K562 (cell line): ENCODE measurements around the gene CXCL12. TPM values are rescaled to one million over a fixed set of nuclear protein-coding genes. Genes with fewer than 3 reads are reported as not detected.

Source experiments
- ATAC-seq: fragments of 200-7000 bp; cut with Tn5 transposase; 3 replicates; pipeline ENCODE4 v1.9.1; 2020; ENCODE audit warnings: moderate library complexity
- BruUV-seq: library from RNA; stranded (reverse); fragments of 400-500 nt; replicated peaks from 2 replicates; lab custom pipeline; 2021; lab: Mats Ljungman, UMichigan
- CTCF ChIA-PET: fragments of 300-600 bp; formaldehyde crosslinking; extraction: SDS; loops from one replicate; lab custom pipeline; 2021; ENCODE audit warnings: low intra/inter-chr PET ratio; lab: Yijun Ruan, JAX
- POLR2A ChIA-PET: fragments of 300-600, 350-650 bp; sonication (Branson Sonifier 250); formaldehyde crosslinking; extraction: SDS; loops from one replicate; lab custom pipeline; 2021; ENCODE audit warnings: antibody characterized with exemption, inconsistent platforms; lab: Yijun Ruan, JAX
- DNase-seq, 4 experiments: peaks; one replicate each; pipeline versions ENCODE4 v3.0.0 to v3.0.0-alpha.2; 2011 to 2018; ENCODE audit warnings: low spot score in 3 of 4, mixed read lengths in 3 of 4; ENCODE audit errors: extremely low read depth in 1 of 4
- FAIRE-seq: peaks from 2 replicates; lab custom pipeline; 2011; peaks lifted over from hg19 to GRCh38; lab: Jason Lieb, UNC
- H2AFZ ChIP-seq: 2 replicates; pipeline ENCODE4 v1.6.0; 2011; ENCODE audit warnings: low read depth, low read length, control low read depth, inconsistent platforms
- H3K27ac ChIP-seq: fragments of 200-600 bp; 3 replicates; pipeline ENCODE4 v1.8.0; 2011; ENCODE audit warnings: low read depth, mild to moderate bottlenecking, control low read depth, inconsistent platforms, low read length, moderate library complexity, mixed read lengths; ENCODE audit errors: extremely low read depth
- H3K27me3 ChIP-seq, 2 experiments: fragments of 300-600 bp in 1 of 2; 2 replicates in 1 of 2; 3 replicates in 1 of 2; pipeline versions ENCODE4 v1.6.0 to v1.8.0; 2011; ENCODE audit warnings: inconsistent platforms in 2 of 2, low read length in 2 of 2, mild to moderate bottlenecking in 1 of 2, mixed read lengths in 1 of 2, moderate library complexity in 1 of 2; ENCODE audit not compliant: control insufficient read depth in 2 of 2, insufficient read depth in 2 of 2
- H3K36me3 ChIP-seq: fragments of 300-600 bp; 3 replicates; pipeline ENCODE4 v1.8.0; 2011; ENCODE audit warnings: mild to moderate bottlenecking, low read length, inconsistent platforms; ENCODE audit not compliant: control insufficient read depth, insufficient read depth
- H3K4me1 ChIP-seq, 2 experiments: fragments of 200-600 bp in 1 of 2; replicated peaks in 1 of 2; 2 replicates in 1 of 2; 3 replicates in 1 of 2; pipeline versions ENCODE4 v1.5.1 to v1.8.0; 2011; ENCODE audit warnings: inconsistent platforms in 2 of 2, low read length in 2 of 2, mild to moderate bottlenecking in 1 of 2, mixed read lengths in 1 of 2, moderate library complexity in 1 of 2; ENCODE audit not compliant: control insufficient read depth in 2 of 2, insufficient read depth in 2 of 2
- H3K4me2 ChIP-seq: 2 replicates; pipeline ENCODE4 v1.6.1; 2011; ENCODE audit warnings: low read length, control low read depth, inconsistent platforms, mixed read lengths; ENCODE audit not compliant: insufficient read depth
- H3K4me3 ChIP-seq: fragments of 200-600 bp; sonication (generic), shearing (Covaris generic); 2 replicates; pipeline ENCODE4 v1.5.1; 2016; ENCODE audit warnings: control low read depth, inconsistent platforms
- H3K79me2 ChIP-seq: fragments of 200-600 bp; 3 replicates; pipeline ENCODE4 v1.8.0; 2011; ENCODE audit warnings: low read length, inconsistent platforms; ENCODE audit not compliant: control insufficient read depth, insufficient read depth
- H3K9ac ChIP-seq, 2 experiments: 2 replicates each; pipeline versions ENCODE4 v1.6.0 to v1.6.1; 2011; ENCODE audit warnings: low read depth in 2 of 2, low read length in 2 of 2, control low read depth in 1 of 2, inconsistent platforms in 1 of 2, mild to moderate bottlenecking in 1 of 2, mixed read lengths in 1 of 2; ENCODE audit not compliant: insufficient read depth in 1 of 2
- H3K9me1 ChIP-seq: one replicate; pipeline ENCODE4 v1.6.0; 2011; ENCODE audit warnings: inconsistent platforms, mild to moderate bottlenecking, low read length, moderate library complexity; ENCODE audit not compliant: control insufficient read depth, insufficient read depth
- H3K9me3 ChIP-seq: replicated peaks from 2 replicates; pipeline ENCODE4 v1.5.1; 2011; ENCODE audit warnings: low read depth, low read length, inconsistent platforms; ENCODE audit not compliant: control insufficient read depth, insufficient read depth
- H4K20me1 ChIP-seq: replicated peaks from 2 replicates; pipeline ENCODE4 v1.6.1; 2011; ENCODE audit warnings: low read length, inconsistent platforms, mixed read lengths; ENCODE audit not compliant: control insufficient read depth, insufficient read depth
- DNMT1 ChIP-seq: fragments of 450-650 bp; IDR thresholded peaks from 2 replicates; pipeline ENCODE4 v1.6.1; 2016; ENCODE audit warnings: antibody characterized with exemption, mild to moderate bottlenecking
- NCOR1 ChIP-seq: fragments of 450-650 bp; IDR thresholded peaks from 2 replicates; pipeline ENCODE4 v1.6.1; 2016; ENCODE audit warnings: mild to moderate bottlenecking, moderate library complexity
- XRCC4 ChIP-seq: IDR thresholded peaks from one replicate; pipeline ENCODE4 v1.6.1; 2011; ENCODE audit not compliant: insufficient read depth, insufficient read length; ENCODE audit errors: extremely low read depth
- ZNF121 ChIP-seq: sonication (generic); formaldehyde crosslinking; conservative IDR thresholded peaks from 2 replicates; pipeline ENCODE4 v1.8.0; 2022; ENCODE audit warnings: missing genetic modification reagents
- WGBS: fragments of 100-300 bp; shearing (Covaris generic); methylation state at CpG from one replicate; pipeline ENCODE4 v1.1.6; 2016; ENCODE audit warnings: low coverage, mixed read lengths; ENCODE audit not compliant: insufficient coverage; ENCODE audit errors: missing lambda C conversion rate; 5-methylcytosine and 5-hydroxymethylcytosine counted together
- in situ Hi-C: fragments of 300-500 bp; cut with MboI; formaldehyde crosslinking; loops from 4 replicates; pipeline ENCODE4 v1.15.0; 2018; ENCODE audit warnings: inconsistent platforms, mixed read lengths
- intact Hi-C: fragments of 100-400 bp; cut with micrococcal nuclease; formaldehyde crosslinking; loops from 2 replicates; pipeline ENCODE4 v1.14.2; 2022
- polyA plus RNA-seq, 8 experiments: library from polyadenylated mRNA; depleted of rRNA in 4 of 8; stranded (reverse) in 5 of 8; unstranded in 3 of 8; fragments of >200 nt; fragmentation: Nextera tagmentation in 2 of 8; fragmentation: Illumina TruSeq in 1 of 8; extraction: Ambion mirVana in 2 of 8; extraction: Trizol in 1 of 8; gene quantifications; 2 replicates each; pipeline versions ENCODE4 v1.2.1 to v1.2.3, GENCODE V29; 2011 to 2014; ENCODE audit warnings: inconsistent platforms in 1 of 8, missing spikeins in 1 of 8
- total RNA-seq, 7 experiments: library from RNA; depleted of rRNA in 6 of 7; stranded (reverse); fragments of >200 nt in 6 of 7; fragmentation: Illumina TruSeq in 2 of 7; extraction: Trizol in 2 of 7; gene quantifications; 2 replicates each; pipeline versions ENCODE4 v1.2.1 to v1.2.3, GENCODE V29; 2011 to 2021; ENCODE audit warnings: low replicate concordance in 1 of 7
- TF ChIP-seq, protein P1 (sequence below): fragments of 450-650 bp; IDR thresholded peaks from 2 replicates; pipeline ENCODE4 v1.7.0; 2016; ENCODE audit warnings: borderline replicate concordance
- TF ChIP-seq, protein P2 (sequence below): sonication (generic); IDR thresholded peaks from 2 replicates; pipeline ENCODE4 v1.6.1; 2016
- TF ChIP-seq, protein P3 (sequence below): fragments of 250-450 bp; sonication (Bioruptor Pico); IDR thresholded peaks from 2 replicates; pipeline ENCODE4 v1.4.0; 2020

CXCL12 gene
- total and polyA plus RNA-seq, 9 of the 15 experiments (the other 6 are each of a cell fraction or from before 2014, with no cell fraction given), result 0.18 TPM; not detected in 8

DNA sequence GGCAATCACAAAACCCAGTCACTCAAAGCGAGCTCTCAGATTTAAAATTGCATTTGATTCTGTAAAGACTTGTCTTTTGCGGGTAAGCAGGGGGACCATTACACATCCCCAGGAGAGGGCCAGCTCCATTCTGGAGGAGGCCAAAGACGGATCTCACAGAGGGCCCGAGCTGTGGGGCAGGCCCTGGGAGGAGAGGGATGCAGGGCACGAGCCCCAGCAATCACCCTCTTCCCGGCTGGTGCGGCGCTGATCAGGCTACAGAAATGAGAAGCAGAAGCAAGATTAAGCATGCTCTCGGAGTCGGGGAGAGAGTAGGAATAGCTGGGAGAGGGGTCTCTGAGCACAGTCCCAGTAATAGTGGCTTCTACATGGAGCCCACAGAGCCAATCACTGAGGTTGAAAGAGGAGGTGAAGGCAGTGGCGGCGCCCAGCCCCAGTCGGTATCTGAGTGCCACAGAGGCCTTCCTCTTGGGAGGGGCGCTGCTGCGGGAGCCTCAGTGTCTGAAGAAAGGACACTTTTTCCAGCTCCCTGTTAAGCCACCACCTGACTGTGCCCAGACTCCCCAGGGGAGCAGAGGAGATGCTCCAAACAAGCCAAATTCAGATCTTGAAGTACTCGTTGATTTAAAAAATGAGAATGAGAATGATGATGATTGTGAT, 7.1 kb downstream of the CXCL12 start:
- H3K9me1 ChIP-seq, result no peaks in the 10 kb centered on the region
- no peak overlapping the region for H3K4me3 ChIP-seq
- in situ Hi-C loops, result no loop called here
- H3K9ac ChIP-seq, result no peak overlapping the region
- H3K36me3 ChIP-seq, result no peaks in the 10 kb centered on the region
- H4K20me1 ChIP-seq, result peaks cover 8% of the 10 kb centered on the region; the same call in 1 of the 2 replicates
- TF ChIP-seq NCOR1 (no peak), ZNF121 (CRISPR knock-in tag) (no peak), DNMT1 (no peak), XRCC4 (no peak)
- TF ChIP-seq, protein P1, sequence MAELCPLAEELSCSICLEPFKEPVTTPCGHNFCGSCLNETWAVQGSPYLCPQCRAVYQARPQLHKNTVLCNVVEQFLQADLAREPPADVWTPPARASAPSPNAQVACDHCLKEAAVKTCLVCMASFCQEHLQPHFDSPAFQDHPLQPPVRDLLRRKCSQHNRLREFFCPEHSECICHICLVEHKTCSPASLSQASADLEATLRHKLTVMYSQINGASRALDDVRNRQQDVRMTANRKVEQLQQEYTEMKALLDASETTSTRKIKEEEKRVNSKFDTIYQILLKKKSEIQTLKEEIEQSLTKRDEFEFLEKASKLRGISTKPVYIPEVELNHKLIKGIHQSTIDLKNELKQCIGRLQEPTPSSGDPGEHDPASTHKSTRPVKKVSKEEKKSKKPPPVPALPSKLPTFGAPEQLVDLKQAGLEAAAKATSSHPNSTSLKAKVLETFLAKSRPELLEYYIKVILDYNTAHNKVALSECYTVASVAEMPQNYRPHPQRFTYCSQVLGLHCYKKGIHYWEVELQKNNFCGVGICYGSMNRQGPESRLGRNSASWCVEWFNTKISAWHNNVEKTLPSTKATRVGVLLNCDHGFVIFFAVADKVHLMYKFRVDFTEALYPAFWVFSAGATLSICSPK, result no peak
- TF ChIP-seq, protein P2, sequence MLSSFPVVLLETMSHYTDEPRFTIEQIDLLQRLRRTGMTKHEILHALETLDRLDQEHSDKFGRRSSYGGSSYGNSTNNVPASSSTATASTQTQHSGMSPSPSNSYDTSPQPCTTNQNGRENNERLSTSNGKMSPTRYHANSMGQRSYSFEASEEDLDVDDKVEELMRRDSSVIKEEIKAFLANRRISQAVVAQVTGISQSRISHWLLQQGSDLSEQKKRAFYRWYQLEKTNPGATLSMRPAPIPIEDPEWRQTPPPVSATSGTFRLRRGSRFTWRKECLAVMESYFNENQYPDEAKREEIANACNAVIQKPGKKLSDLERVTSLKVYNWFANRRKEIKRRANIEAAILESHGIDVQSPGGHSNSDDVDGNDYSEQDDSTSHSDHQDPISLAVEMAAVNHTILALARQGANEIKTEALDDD, result no peak
- TF ChIP-seq, protein P3, sequence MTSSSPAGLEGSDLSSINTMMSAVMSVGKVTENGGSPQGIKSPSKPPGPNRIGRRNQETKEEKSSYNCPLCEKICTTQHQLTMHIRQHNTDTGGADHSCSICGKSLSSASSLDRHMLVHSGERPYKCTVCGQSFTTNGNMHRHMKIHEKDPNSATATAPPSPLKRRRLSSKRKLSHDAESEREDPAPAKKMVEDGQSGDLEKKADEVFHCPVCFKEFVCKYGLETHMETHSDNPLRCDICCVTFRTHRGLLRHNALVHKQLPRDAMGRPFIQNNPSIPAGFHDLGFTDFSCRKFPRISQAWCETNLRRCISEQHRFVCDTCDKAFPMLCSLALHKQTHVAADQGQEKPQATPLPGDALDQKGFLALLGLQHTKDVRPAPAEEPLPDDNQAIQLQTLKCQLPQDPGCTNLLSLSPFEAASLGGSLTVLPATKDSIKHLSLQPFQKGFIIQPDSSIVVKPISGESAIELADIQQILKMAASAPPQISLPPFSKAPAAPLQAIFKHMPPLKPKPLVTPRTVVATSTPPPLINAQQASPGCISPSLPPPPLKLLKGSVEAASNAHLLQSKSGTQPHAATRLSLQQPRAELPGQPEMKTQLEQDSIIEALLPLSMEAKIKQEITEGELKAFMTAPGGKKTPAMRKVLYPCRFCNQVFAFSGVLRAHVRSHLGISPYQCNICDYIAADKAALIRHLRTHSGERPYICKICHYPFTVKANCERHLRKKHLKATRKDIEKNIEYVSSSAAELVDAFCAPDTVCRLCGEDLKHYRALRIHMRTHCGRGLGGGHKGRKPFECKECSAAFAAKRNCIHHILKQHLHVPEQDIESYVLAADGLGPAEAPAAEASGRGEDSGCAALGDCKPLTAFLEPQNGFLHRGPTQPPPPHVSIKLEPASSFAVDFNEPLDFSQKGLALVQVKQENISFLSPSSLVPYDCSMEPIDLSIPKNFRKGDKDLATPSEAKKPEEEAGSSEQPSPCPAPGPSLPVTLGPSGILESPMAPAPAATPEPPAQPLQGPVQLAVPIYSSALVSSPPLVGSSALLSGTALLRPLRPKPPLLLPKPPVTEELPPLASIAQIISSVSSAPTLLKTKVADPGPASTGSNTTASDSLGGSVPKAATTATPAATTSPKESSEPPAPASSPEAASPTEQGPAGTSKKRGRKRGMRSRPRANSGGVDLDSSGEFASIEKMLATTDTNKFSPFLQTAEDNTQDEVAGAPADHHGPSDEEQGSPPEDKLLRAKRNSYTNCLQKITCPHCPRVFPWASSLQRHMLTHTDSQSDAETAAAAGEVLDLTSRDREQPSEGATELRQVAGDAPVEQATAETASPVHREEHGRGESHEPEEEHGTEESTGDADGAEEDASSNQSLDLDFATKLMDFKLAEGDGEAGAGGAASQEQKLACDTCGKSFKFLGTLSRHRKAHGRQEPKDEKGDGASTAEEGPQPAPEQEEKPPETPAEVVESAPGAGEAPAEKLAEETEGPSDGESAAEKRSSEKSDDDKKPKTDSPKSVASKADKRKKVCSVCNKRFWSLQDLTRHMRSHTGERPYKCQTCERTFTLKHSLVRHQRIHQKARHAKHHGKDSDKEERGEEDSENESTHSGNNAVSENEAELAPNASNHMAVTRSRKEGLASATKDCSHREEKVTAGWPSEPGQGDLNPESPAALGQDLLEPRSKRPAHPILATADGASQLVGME (CRISPR knock-in tag), result no peak
- no peaks in the 10 kb centered on the region for H3K9me3 ChIP-seq
- no TSS peak for BruUV-seq
- H3K4me2 ChIP-seq, result no peak overlapping the region
- H2AFZ ChIP-seq, result no peak overlapping the region
- ChIA-PET POLR2A (interaction anchor here (1.1 to 1.2 kb wide), 2 partner anchors 12 to 15 kb away, joined by 4 to 5 read pairs; no protein-coding TSS in a partner anchor), CTCF (no interaction called here)
- ATAC-seq (no peak), DNase-seq (no peak), FAIRE-seq (no peak)
- WGBS, result 1% methylated on average over 16 of the region's 16 CpGs
- H3K4me1 ChIP-seq, result no peaks in the 10 kb centered on the region
- intact Hi-C loops, result no loop called here
- H3K27ac ChIP-seq, result no peak overlapping the region
- no peaks in the 10 kb centered on the region for H3K79me2 ChIP-seq
- peaks cover 11 to 62% of the 10 kb centered on the region in 2 experiments; a peak in 4 of 5 replicates for H3K27me3 ChIP-seq
